Ascending aorta (tissue), 2 donors: Measurements from ENCODE around the gene LRP1-AS. TPM values are rescaled to one million over a fixed set of nuclear protein-coding genes. Genes with fewer than 3 reads are reported as not detected.

Source experiments
- DNase-seq, 2 donors: peaks; one replicate each; pipeline ENCODE4 v3.0.0-alpha.2; 2019; ENCODE audit warnings: low spot score in 2 of 2
- H3K27ac ChIP-seq, 2 donors: fragments of 200-600 bp; sonication (generic); one replicate each; pipeline ENCODE4 v1.5.1; 2016 to 2017; ENCODE audit warnings: mild to moderate bottlenecking in 1 of 2
- H3K27me3 ChIP-seq: fragments of 200-600 bp; sonication (generic); one replicate; pipeline ENCODE4 v1.5.1; 2017
- H3K36me3 ChIP-seq, 2 donors: fragments of 200-600 bp; sonication (generic); one replicate each; pipeline ENCODE4 v1.5.1; 2016
- H3K4me1 ChIP-seq, 2 donors: fragments of 200-600 bp; sonication (generic); one replicate each; pipeline ENCODE4 v1.5.1; 2016 to 2017; ENCODE audit warnings: mild to moderate bottlenecking in 1 of 2
- H3K4me3 ChIP-seq, 2 donors: fragments of 200-600 bp; sonication (generic); one replicate each; pipeline ENCODE4 v1.5.1; 2016 to 2017; ENCODE audit warnings: mild to moderate bottlenecking in 1 of 2
- H3K9me3 ChIP-seq, 2 donors: fragments of 200-600 bp; sonication (generic); one replicate each; pipeline ENCODE4 v1.5.1; 2016
- intact Hi-C: fragments of 100-400 bp; cut with DNase I; formaldehyde crosslinking; loops from one replicate; pipeline ENCODE4 v1.15.1; 2023
- total RNA-seq: library from RNA; depleted of rRNA; stranded (reverse); fragments of >200 nt; gene quantifications from one replicate; pipeline ENCODE4 v1.1.0, GENCODE V29; 2016
- TF ChIP-seq, protein P1 (sequence below), 3 experiments: fragments of 200-600 bp in 2 of 3; fragments of 450-650 bp in 1 of 3; sonication (generic) in 2 of 3; IDR thresholded peaks; one replicate each; pipeline ENCODE4 v1.5.1; 2016 to 2019; ENCODE audit warnings: antibody characterized with exemption in 3 of 3, mild to moderate bottlenecking in 1 of 3, moderate library complexity in 1 of 3

The LRP1-AS gene
- total RNA-seq, 1 donor from 2014 or later: not detected

DNA sequence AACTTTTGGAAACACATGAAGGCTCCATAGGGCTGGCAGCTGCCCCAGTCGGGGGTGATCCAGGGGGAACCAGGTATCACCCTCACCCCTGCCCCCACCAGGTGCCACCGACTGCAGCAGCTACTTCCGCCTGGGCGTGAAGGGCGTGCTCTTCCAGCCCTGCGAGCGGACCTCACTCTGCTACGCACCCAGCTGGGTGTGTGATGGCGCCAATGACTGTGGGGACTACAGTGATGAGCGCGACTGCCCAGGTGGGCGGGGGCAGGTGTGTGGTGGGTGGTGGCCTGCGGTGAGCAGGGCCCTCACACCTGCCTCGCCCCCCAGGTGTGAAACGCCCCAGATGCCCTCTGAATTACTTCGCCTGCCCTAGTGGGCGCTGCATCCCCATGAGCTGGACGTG, 46.8 kb upstream of the LRP1-AS start:
- intact Hi-C loops: no loop called here
- Histone ChIP-seq H3K4me1 (no peaks in the 10 kb centered on the region), H3K4me3 (no peak overlapping the region), H3K9me3 (no peaks in the 10 kb centered on the region), H3K36me3 (peaks cover 99 to 100% of the 10 kb centered on the region in 2 donors), H3K27me3 (no peaks in the 10 kb centered on the region), H3K27ac (no peak overlapping the region)
- no peak for DNase-seq
- TF ChIP-seq, protein P1, sequence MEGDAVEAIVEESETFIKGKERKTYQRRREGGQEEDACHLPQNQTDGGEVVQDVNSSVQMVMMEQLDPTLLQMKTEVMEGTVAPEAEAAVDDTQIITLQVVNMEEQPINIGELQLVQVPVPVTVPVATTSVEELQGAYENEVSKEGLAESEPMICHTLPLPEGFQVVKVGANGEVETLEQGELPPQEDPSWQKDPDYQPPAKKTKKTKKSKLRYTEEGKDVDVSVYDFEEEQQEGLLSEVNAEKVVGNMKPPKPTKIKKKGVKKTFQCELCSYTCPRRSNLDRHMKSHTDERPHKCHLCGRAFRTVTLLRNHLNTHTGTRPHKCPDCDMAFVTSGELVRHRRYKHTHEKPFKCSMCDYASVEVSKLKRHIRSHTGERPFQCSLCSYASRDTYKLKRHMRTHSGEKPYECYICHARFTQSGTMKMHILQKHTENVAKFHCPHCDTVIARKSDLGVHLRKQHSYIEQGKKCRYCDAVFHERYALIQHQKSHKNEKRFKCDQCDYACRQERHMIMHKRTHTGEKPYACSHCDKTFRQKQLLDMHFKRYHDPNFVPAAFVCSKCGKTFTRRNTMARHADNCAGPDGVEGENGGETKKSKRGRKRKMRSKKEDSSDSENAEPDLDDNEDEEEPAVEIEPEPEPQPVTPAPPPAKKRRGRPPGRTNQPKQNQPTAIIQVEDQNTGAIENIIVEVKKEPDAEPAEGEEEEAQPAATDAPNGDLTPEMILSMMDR (IDR thresholded peaks at IDR 0.05): no peak

DNA sequence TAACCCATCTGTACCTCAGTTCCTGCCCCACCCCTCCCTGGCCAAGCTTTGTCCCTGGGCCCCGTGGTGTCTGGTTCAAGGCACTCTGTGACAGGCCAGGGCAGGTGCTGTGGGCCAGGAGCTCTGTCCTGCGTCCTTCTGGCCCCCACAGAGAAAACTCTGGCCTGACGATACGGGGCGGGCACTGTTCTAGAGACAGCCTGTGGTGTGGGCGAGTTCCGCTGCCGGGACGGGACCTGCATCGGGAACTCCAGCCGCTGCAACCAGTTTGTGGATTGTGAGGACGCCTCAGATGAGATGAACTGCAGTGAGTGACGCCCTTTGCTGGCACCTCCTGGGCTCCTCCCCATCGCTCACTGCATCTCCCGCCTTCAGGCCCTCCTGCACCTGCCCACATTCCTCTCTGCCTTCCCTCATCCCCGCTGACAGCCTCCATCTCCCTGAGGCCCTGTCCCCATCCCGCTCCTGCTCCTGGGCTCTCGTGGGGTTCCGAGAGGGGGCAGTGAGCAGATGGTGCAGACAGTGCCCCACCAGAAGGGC, 46.4 kb upstream of the LRP1-AS start:
- TF ChIP-seq, protein P1 (IDR thresholded peaks at IDR 0.05): no peak
- H3K9me3 ChIP-seq: no peaks in the 10 kb centered on the region
- intact Hi-C loops: no loop called here
- DNase-seq: no peak
- no peaks in the 10 kb centered on the region for H3K4me1 ChIP-seq
- H3K4me3 ChIP-seq: no peak overlapping the region
- no peaks in the 10 kb centered on the region for H3K27me3 ChIP-seq
- H3K27ac ChIP-seq: no peak overlapping the region
- H3K36me3 ChIP-seq: peaks cover 99 to 100% of the 10 kb centered on the region in 2 donors

DNA sequence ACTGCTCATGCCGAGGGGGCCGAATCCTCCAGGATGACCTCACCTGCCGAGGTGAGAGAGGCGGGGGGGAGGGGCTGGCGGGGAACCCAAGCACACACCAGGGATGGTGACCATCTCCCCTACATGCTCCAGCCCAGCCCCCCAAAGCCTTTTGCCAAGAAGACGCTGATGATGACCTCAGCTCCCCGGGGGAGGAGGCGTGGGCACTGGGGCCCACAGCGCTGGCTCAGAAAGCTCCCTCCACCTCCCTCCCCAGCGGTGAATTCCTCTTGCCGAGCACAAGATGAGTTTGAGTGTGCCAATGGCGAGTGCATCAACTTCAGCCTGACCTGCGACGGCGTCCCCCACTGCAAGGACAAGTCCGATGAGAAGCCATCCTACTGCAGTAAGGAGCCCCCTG, 45.5 kb upstream of the LRP1-AS start:
- Histone ChIP-seq H3K4me1 (no peaks in the 10 kb centered on the region), H3K36me3 (peaks cover 99 to 100% of the 10 kb centered on the region in 2 donors), H3K9me3 (no peaks in the 10 kb centered on the region), H3K4me3 (no peak overlapping the region), H3K27ac (no peak overlapping the region), H3K27me3 (no peaks in the 10 kb centered on the region)
- no peak for DNase-seq
- intact Hi-C loops: no loop called here
- TF ChIP-seq, protein P1 (IDR thresholded peaks at IDR 0.05): no peak

DNA sequence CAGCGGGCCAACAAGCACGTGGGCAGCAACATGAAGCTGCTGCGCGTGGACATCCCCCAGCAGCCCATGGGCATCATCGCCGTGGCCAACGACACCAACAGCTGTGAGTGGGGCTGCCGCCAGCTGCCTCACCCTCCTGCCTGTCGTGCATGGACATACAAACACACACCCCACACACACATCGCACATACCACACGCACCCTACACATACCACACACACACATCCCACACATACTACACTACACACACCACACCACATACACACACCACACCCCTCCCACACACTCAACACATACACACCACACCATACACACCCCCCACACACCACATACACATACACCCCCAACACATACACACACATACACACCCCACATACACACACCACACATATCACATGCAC, 44.0 kb upstream of the LRP1-AS start:
- intact Hi-C loops: no loop called here
- no peak for DNase-seq
- TF ChIP-seq, protein P1 (IDR thresholded peaks at IDR 0.05): no peak
- H3K27me3 ChIP-seq: no peaks in the 10 kb centered on the region
- no peak overlapping the region for H3K27ac ChIP-seq
- H3K9me3 ChIP-seq: no peaks in the 10 kb centered on the region
- no peaks in the 10 kb centered on the region for H3K4me1 ChIP-seq
- peaks cover 99 to 100% of the 10 kb centered on the region in 2 donors for H3K36me3 ChIP-seq
- no peak overlapping the region for H3K4me3 ChIP-seq

DNA sequence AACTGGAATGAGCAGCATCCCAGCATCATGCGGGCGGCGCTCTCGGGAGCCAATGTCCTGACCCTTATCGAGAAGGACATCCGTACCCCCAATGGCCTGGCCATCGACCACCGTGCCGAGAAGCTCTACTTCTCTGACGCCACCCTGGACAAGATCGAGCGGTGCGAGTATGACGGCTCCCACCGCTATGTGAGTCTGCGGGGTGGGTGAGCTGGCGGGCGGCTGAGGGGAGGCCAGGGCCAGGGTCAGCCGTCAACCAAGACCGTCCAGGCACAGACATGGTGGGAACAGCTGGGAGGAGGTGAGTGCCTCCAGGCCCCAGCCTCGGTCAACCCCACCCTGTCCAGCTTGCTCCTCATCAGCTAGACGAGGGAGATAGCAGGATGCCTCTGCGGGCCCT, 43.4 kb upstream of the LRP1-AS start:
- TF ChIP-seq, protein P1 (IDR thresholded peaks at IDR 0.05): no peak
- intact Hi-C loops: no loop called here
- peaks cover 99 to 100% of the 10 kb centered on the region in 2 donors for H3K36me3 ChIP-seq
- DNase-seq: no peak
- H3K27ac ChIP-seq: no peak overlapping the region
- no peaks in the 10 kb centered on the region for H3K9me3 ChIP-seq
- H3K4me3 ChIP-seq: no peak overlapping the region
- H3K4me1 ChIP-seq: no peaks in the 10 kb centered on the region
- no peaks in the 10 kb centered on the region for H3K27me3 ChIP-seq

DNA sequence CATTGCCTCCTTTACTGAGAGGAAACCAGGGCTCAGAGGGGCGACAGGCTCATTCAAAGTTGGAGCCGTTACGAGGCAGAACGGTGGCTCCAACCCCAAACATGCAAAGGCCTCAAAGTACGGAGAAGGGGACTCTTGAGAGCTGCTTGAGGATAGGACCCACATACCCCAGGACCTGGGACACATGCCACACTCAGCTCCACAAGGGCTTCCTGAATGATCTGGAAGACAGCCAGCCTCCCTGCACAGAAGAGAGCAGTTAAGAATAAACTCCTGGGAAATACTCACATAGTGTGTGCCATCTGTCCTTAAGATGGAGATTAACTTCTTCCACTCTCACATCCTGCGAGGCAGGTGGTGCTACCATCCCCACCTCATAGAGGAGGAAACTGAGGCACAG, 42.6 kb upstream of the LRP1-AS start:
- peaks cover 99 to 100% of the 10 kb centered on the region in 2 donors for H3K36me3 ChIP-seq

More for the DNA sequence above, 42.6 kb upstream of the LRP1-AS start:
- no peaks in the 10 kb centered on the region for H3K9me3 ChIP-seq
- H3K27ac ChIP-seq: peak overlapping the region in 1 of 2 donors; percentile 27
- DNase-seq: no peak
- no peaks in the 10 kb centered on the region for H3K4me1 ChIP-seq
- no peaks in the 10 kb centered on the region for H3K27me3 ChIP-seq
- H3K4me3 ChIP-seq: no peak overlapping the region
- TF ChIP-seq, protein P1 (IDR thresholded peaks at IDR 0.05): no peak
- intact Hi-C loops: no loop called here
